ENCODE measurements around the gene BCL2L15. TPM values are rescaled to one million over a fixed set of nuclear protein-coding genes. Genes with fewer than 3 reads are reported as not detected.

Gene BCL2L15
- total RNA-seq, 4 donors from 2014 or later, result 38.0 to 249 (median 119) TPM

- TF ChIP-seq POLR2A (IDR thresholded peaks at IDR 0.05) (no peak), CTCF (IDR thresholded peaks at IDR 0.05) (no peak)
- Histone ChIP-seq H3K4me3 (no peak overlapping the region), H3K4me1 (no peaks in the 10 kb centered on the region), H3K9me3 (no peaks in the 10 kb centered on the region), H3K36me3 (peaks cover 0 to 30% (median 0%) of the 10 kb centered on the region in 3 donors), H3K27ac (no peak overlapping the region), H3K27me3 (no peaks in the 10 kb centered on the region)
- DNase-seq, result no peak
Measured at GRCh38 chr1:113850127-113850796, 37.1 kb downstream of the BCL2L15 start.

DNA sequence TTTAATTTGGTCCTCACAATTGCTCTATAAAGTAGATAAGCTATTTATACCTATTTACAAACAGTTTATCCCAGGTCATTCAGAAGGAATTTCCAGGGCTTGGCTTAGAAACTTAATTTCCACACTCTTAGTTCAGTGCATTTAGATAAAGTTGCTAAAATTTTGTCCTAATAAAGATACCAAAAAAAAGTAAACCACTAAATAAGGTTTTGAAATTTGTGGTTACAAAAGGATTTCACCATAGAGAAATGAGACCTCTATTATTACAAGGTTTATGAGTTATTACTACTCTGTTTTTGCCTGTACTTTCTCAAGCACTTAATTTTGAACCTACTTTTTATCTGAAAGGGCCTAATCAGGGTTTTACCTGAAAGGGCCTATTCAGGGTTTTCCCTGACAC, 38.3 kb downstream of the BCL2L15 start:
- Histone ChIP-seq H3K27ac (no peak overlapping the region), H3K27me3 (no peaks in the 10 kb centered on the region), H3K4me3 (no peak overlapping the region), H3K9me3 (no peaks in the 10 kb centered on the region), H3K4me1 (no peaks in the 10 kb centered on the region), H3K36me3 (peaks cover 0 to 29% (median 0%) of the 10 kb centered on the region in 3 donors)
- no peak for TF ChIP-seq CTCF (IDR thresholded peaks at IDR 0.05)
- TF ChIP-seq POLR2A (IDR thresholded peaks at IDR 0.05), result no peak
- no peak for DNase-seq

DNA sequence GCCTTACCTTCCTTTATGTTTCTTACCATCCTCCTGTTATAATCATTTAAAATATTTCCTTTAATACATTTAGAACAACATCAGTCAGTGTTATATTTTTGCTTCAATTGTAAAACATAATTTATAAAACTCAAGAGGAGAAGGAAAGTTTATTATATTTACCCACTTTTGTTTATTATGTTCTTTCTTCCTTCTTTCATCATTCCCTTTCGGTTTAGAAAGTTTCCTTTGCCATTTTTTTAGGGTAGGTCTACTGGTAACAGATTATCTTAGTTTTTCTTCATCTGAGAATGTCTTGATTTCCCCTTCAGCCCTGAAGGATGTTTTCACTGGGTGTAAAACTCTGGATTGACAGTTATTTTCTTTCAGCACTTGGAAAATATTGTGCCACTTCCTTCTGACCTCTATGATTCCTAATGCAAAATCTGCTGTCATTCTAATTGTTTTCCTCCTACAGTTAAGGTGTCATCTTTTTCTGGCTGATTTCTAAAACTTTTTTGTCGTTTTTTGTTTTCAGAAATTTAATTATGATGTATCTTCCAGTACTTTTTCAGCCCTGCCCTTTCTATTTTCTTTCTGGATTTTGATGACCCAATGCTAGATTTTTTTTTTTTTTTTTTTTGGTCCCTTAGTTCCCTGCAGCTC, 40.9 kb downstream of the BCL2L15 start:
- no peak for TF ChIP-seq CTCF (IDR thresholded peaks at IDR 0.05)
- no peak for TF ChIP-seq POLR2A (IDR thresholded peaks at IDR 0.05)
- Histone ChIP-seq H3K36me3 (peaks cover 0 to 28% (median 0%) of the 10 kb centered on the region in 3 donors), H3K4me1 (no peaks in the 10 kb centered on the region), H3K9me3 (no peaks in the 10 kb centered on the region), H3K27me3 (no peaks in the 10 kb centered on the region), H3K4me3 (no peak overlapping the region), H3K27ac (no peak overlapping the region)
- DNase-seq, result no peak

GRCh38 chr1:113836534-113836933, 50.8 kb downstream of the BCL2L15 start:
- no peak overlapping the region for H3K4me3 ChIP-seq
- no peaks in the 10 kb centered on the region for H3K27me3 ChIP-seq
- DNase-seq, result no peak
- H3K36me3 ChIP-seq, result peaks cover 0 to 35% (median 3%) of the 10 kb centered on the region in 3 donors
- TF ChIP-seq CTCF (IDR thresholded peaks at IDR 0.05) (no peak), POLR2A (IDR thresholded peaks at IDR 0.05) (no peak)
- no peak overlapping the region for H3K27ac ChIP-seq
- H3K9me3 ChIP-seq, result no peaks in the 10 kb centered on the region
- no peaks in the 10 kb centered on the region for H3K4me1 ChIP-seq

DNA sequence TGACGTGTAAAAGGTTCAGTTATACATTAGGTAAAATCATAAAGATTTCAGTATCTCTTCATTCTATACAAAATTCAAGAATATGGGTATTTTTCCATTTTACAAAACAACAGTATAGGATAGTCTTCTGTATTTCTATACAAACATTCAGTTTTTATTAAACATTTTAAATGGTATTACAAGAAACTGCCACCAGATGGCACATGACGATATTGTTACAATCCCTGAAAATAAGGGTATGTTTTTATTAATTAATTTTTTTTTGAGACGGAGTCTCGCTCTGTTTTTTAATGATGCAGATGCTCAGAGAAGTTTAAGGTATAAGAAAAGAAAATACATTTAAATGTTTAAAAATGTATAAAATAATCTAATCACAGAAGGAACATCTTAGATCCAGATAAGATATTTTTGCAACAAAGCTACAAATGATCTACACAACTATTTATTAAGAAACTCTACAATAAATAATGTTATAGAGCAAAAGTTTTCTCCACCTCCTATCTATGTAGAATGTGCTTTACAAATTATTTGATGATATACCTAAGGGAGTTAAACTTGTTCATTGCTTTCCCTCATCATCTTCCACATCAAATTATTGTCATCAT, 51.6 kb downstream of the BCL2L15 start:
- no peak overlapping the region for H3K27ac ChIP-seq
- no peaks in the 10 kb centered on the region for H3K27me3 ChIP-seq
- H3K9me3 ChIP-seq, result no peaks in the 10 kb centered on the region
- no peaks in the 10 kb centered on the region for H3K4me1 ChIP-seq
- peaks cover 0 to 35% (median 3%) of the 10 kb centered on the region in 3 donors for H3K36me3 ChIP-seq
- TF ChIP-seq POLR2A (IDR thresholded peaks at IDR 0.05) (no peak), CTCF (IDR thresholded peaks at IDR 0.05) (peak; percentile 27 to 76 (median 74))
- H3K4me3 ChIP-seq, result no peak overlapping the region
- no peak for DNase-seq

All from Peyer's patch (tissue), 4 donors.